Keratinocyte (primary cell): ENCODE results near the gene KDM4F.

Experiments used
- EZH2 ChIP-seq: IDR thresholded peaks from one replicate; pipeline ENCODE4 v1.6.1; 2012; ENCODE audit warnings: inconsistent platforms, mild to moderate bottlenecking, low read length, moderate library complexity
- TF ChIP-seq, protein P1 (sequence below), 3 experiments: IDR thresholded peaks in 1 of 3; conservative IDR thresholded peaks in 1 of 3; optimal IDR thresholded peaks in 1 of 3; 2 replicates in 2 of 3; 3 replicates in 1 of 3; pipeline versions ENCODE3 to v1.5.1; 2011; ENCODE audit warnings: low read length in 3 of 3, mild to moderate bottlenecking in 3 of 3, moderate library complexity in 2 of 3, control low read depth in 1 of 3, inconsistent platforms in 1 of 3; ENCODE audit not compliant: insufficient read depth in 2 of 3; ENCODE audit errors: extremely low read depth in 1 of 3

DNA sequence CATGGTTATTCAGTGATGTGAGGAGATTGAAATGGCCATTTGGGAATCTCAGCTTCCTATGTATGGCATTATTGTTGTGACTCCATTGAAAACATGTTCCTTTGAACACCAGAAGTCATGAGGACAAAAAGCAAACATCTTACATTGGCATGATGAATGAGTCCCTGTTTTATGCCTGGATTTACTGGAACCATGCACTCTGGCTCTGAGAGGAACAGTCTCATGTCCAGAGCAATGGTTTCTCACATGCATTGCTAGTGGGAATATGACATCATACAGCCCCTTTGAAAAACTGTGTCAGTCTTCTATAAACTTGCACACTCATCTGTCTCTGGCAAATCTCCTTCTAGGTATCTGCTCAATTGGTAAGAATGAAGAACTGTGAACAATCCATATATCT, 3.4 kb upstream of the KDM4F start:
- TF ChIP-seq, protein P1, sequence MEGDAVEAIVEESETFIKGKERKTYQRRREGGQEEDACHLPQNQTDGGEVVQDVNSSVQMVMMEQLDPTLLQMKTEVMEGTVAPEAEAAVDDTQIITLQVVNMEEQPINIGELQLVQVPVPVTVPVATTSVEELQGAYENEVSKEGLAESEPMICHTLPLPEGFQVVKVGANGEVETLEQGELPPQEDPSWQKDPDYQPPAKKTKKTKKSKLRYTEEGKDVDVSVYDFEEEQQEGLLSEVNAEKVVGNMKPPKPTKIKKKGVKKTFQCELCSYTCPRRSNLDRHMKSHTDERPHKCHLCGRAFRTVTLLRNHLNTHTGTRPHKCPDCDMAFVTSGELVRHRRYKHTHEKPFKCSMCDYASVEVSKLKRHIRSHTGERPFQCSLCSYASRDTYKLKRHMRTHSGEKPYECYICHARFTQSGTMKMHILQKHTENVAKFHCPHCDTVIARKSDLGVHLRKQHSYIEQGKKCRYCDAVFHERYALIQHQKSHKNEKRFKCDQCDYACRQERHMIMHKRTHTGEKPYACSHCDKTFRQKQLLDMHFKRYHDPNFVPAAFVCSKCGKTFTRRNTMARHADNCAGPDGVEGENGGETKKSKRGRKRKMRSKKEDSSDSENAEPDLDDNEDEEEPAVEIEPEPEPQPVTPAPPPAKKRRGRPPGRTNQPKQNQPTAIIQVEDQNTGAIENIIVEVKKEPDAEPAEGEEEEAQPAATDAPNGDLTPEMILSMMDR (optimal IDR thresholded peaks at IDR 0.05 in 1 of 3, IDR thresholded peaks at IDR 0.05 in 1 of 3, conservative IDR thresholded peaks at IDR 0.05 in 1 of 3; ENCODE audit: extremely low read depth in 1 of 3, insufficient read depth in 2 of 3, low read length in 3 of 3): no peak
- no peak for TF ChIP-seq EZH2
